ENCODE measurements around the gene DLG2. TPM values are rescaled to one million over a fixed set of nuclear protein-coding genes. Genes with fewer than 3 reads are reported as not detected.
"Not testable (repeated sequence)": the region's sequence is repeated elsewhere in the genome, so short reads cannot be mapped to it uniquely, and the experiment has no call there.

The DLG2 gene
- total RNA-seq, 2 experiments from 2014 or later: 1.3 to 1.7 TPM

- H3K4me3 Mint-ChIP-seq: peak within 1 kb of the TSS; percentile 94
- H3K9me3 Mint-ChIP-seq: no peaks in the 10 kb centered on the region
- H3K27ac Mint-ChIP-seq: peak within 1 kb of the TSS; percentile 88
- ChIA-PET CTCF (interaction anchor here (0.6 to 2.9 kb wide), 8 partner anchors 9 to 565 kb away, joined by 3 to 12 read pairs (median 4); partner anchors contain the start of genes CCDC83 and TMEM126A), POLR2A (interaction anchor here (0.7 to 5.9 kb wide), 25 partner anchors 8 to 1178 kb away, joined by 3 to 88 read pairs (median 4); partner anchors contain the start of genes CCDC83, CREBZF, EED and PICALM)
- H3K27me3 Mint-ChIP-seq: peaks cover 2% of the 10 kb centered on the region
- peak; percentile 97 for DNase-seq
- H3K36me3 Mint-ChIP-seq (ENCODE audit: low read depth): peaks cover 20% of the 10 kb centered on the region
- H3K4me1 Mint-ChIP-seq: peaks cover 42% of the 10 kb centered on the region
Measured at GRCh38 chr11:85627998-85628770, 1.0 kb upstream of the DLG2 start, which contains the start of gene TMEM126B. Gene TMEM126B, plus strand, starts transcription at chr11:85628593. Its CDS starts 15 bp downstream, at chr11:85628608.

DNA sequence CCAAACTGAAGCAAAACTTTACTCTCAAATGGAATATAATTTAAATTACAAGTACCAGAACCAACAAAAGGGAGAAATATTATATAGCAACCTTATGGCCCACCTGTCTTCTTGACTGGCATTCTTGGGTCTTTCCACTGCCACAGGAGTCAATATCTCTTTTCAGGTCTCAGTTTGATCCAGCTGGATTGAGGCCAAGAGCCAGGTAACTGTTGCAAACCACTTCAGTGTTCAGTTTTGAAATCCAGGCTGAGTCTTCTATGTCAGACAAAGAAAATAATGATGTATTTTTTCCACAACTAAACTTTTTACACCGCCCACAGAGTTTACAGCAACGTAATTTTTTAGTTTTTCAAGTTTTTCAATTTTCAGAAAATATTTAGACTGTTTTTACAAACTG is 648 bp downstream of the DLG2 start:
- ChIA-PET CTCF (interaction anchor here (1.3 to 2.9 kb wide), 2 partner anchors 22 to 228 kb away, joined by 5 to 12 read pairs; partner anchors contain the start of genes CCDC83 and TMEM126A), POLR2A (interaction anchor here (1.0 to 5.9 kb wide), 3 partner anchors 11 to 38 kb away, joined by 4 to 88 read pairs (median 45); partner anchors contain the start of genes CREBZF and TMEM126A)
- DNase-seq: no peak
- peaks cover 42% of the 10 kb centered on the region for H3K4me1 Mint-ChIP-seq
- H3K4me3 Mint-ChIP-seq: no peak overlapping the region
- peaks cover 9% of the 10 kb centered on the region for H3K36me3 Mint-ChIP-seq (ENCODE audit: low read depth)
- no peaks in the 10 kb centered on the region for H3K9me3 Mint-ChIP-seq
- H3K27me3 Mint-ChIP-seq: peaks cover 2% of the 10 kb centered on the region
- H3K27ac Mint-ChIP-seq: no peak overlapping the region

- no peaks in the 10 kb centered on the region for H3K36me3 Mint-ChIP-seq (ENCODE audit: low read depth)
- no peak for DNase-seq
- no peaks in the 10 kb centered on the region for H3K27me3 Mint-ChIP-seq
- CTCF ChIA-PET: interaction anchor here (1.5 kb wide), 1 partner anchor 154 kb away, joined by 3 read pairs; no protein-coding TSS in a partner anchor
- H3K4me1 Mint-ChIP-seq: peaks cover 10% of the 10 kb centered on the region
- POLR2A ChIA-PET: interaction anchor here (1.1 to 1.3 kb wide), 2 partner anchors 8 to 28 kb away, joined by 3 to 4 read pairs; partner anchors contain the start of genes TMEM126A and TMEM126B
- no peak overlapping the region for H3K27ac Mint-ChIP-seq
- no peak overlapping the region for H3K4me3 Mint-ChIP-seq
- no peaks in the 10 kb centered on the region for H3K9me3 Mint-ChIP-seq
Measured at GRCh38 chr11:85620256-85620655, 6.9 kb downstream of the DLG2 start.

- ChIA-PET CTCF (interaction anchor here (1.5 kb wide), 1 partner anchor 155 kb away, joined by 3 read pairs; no protein-coding TSS in a partner anchor), POLR2A (interaction anchor here (1.1 kb wide), 1 partner anchor 9 kb away, joined by 3 read pairs; the partner anchor contains the start of gene TMEM126B)
Measured at GRCh38 chr11:85619499-85619898, 7.6 kb downstream of the DLG2 start.

DNA sequence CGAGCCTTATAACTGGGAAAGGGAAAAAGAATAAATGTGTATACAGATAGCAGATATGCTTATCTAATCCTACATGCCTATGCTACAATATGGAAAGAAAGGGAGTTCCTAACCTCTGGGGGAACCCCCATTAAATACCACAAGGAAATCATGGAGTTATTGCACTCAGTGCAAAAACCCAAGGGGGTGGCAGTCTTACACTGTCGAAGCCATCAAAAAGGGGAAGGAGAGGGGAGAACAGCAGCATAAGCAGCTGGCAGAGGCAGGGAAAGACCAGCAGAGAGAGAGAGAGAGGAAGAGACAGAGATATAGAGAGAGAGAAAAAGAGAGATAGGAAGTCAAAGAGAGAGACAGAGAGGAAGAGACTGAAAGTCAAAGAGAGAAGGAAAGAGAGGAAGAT is 15.5 kb downstream of the DLG2 start:
- CTCF ChIA-PET; H3K36me3 Mint-ChIP-seq (ENCODE audit: low read depth); DNase-seq; H3K4me1 Mint-ChIP-seq; H3K9me3 Mint-ChIP-seq; H3K27me3 Mint-ChIP-seq; H3K4me3 Mint-ChIP-seq; H3K27ac Mint-ChIP-seq; POLR2A ChIA-PET: not testable (repeated sequence)

More at GRCh38 chr11:85619499-85619898, 7.6 kb downstream of the DLG2 start:
- Mint-ChIP-seq H3K9me3 (no peaks in the 10 kb centered on the region), H3K36me3 (ENCODE audit: low read depth) (no peaks in the 10 kb centered on the region), H3K27ac (no peak overlapping the region), H3K4me1 (peaks cover 8% of the 10 kb centered on the region), H3K27me3 (no peaks in the 10 kb centered on the region), H3K4me3 (no peak overlapping the region)
- DNase-seq: no peak

GRCh38 chr11:85609286-85609685 is 17.9 kb downstream of the DLG2 start:
- CTCF ChIA-PET; POLR2A ChIA-PET; DNase-seq; H3K27me3 Mint-ChIP-seq; H3K36me3 Mint-ChIP-seq (ENCODE audit: low read depth); H3K27ac Mint-ChIP-seq; H3K9me3 Mint-ChIP-seq; H3K4me3 Mint-ChIP-seq; H3K4me1 Mint-ChIP-seq: not testable (repeated sequence)

GRCh38 chr11:85608621-85609020 is 18.5 kb downstream of the DLG2 start:
- H3K36me3 Mint-ChIP-seq (ENCODE audit: low read depth); H3K27ac Mint-ChIP-seq; DNase-seq; H3K27me3 Mint-ChIP-seq; H3K4me3 Mint-ChIP-seq; POLR2A ChIA-PET; H3K9me3 Mint-ChIP-seq; H3K4me1 Mint-ChIP-seq: not testable (repeated sequence)
- CTCF ChIA-PET: interaction anchor here (0.7 kb wide), 1 partner anchor 258 kb away, joined by 3 read pairs; no protein-coding TSS in a partner anchor

DNA sequence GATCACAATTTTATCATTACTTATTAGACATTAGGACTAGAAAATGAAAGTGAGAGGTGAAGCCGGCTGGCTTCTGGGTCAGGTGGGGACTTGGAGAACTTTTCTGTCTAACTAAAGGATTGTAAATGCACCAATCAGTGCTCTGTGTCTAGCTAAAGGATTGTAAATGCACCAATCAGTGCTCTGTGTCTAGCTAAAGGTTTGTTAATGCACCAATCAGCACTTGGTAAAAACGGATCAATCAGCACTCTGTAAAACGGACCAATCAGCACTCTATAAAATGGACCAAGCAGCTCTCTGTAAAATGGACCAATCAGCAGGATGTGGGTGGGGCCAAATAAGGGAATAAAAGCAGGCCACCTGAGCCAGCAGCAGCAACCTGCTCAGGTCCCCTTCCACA is 20.9 kb downstream of the DLG2 start:
- DNase-seq; H3K27me3 Mint-ChIP-seq; H3K4me3 Mint-ChIP-seq; POLR2A ChIA-PET; H3K27ac Mint-ChIP-seq; CTCF ChIA-PET; H3K36me3 Mint-ChIP-seq (ENCODE audit: low read depth); H3K4me1 Mint-ChIP-seq; H3K9me3 Mint-ChIP-seq: not testable (repeated sequence)

DNA sequence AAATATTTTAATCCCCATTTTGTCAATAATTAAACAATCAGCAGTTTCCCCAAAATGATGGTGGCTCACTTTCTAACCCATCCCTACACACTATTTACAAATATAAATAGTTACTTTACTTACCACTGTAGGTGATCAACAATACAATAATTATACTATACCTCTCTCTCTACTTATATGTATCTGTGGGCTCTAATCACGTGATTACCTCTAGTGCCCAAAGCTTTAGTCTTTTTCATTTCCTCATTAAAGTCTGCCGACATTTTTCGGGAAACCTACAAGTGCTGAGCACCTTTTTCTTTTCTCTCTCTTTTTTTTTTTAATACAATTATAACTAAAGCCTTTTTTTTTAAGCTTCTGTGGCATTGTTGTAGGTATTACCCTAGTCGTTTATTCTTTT is 23.9 kb downstream of the DLG2 start:
- no peaks in the 10 kb centered on the region for H3K36me3 Mint-ChIP-seq (ENCODE audit: low read depth)
- H3K4me3 Mint-ChIP-seq: no peak overlapping the region
- no peak overlapping the region for H3K27ac Mint-ChIP-seq
- no peak for DNase-seq
- ChIA-PET CTCF (no interaction called here), POLR2A (no interaction called here)
- H3K4me1 Mint-ChIP-seq: no peaks in the 10 kb centered on the region
- peaks cover 9% of the 10 kb centered on the region for H3K27me3 Mint-ChIP-seq
- H3K9me3 Mint-ChIP-seq: peaks cover 3% of the 10 kb centered on the region

DNA sequence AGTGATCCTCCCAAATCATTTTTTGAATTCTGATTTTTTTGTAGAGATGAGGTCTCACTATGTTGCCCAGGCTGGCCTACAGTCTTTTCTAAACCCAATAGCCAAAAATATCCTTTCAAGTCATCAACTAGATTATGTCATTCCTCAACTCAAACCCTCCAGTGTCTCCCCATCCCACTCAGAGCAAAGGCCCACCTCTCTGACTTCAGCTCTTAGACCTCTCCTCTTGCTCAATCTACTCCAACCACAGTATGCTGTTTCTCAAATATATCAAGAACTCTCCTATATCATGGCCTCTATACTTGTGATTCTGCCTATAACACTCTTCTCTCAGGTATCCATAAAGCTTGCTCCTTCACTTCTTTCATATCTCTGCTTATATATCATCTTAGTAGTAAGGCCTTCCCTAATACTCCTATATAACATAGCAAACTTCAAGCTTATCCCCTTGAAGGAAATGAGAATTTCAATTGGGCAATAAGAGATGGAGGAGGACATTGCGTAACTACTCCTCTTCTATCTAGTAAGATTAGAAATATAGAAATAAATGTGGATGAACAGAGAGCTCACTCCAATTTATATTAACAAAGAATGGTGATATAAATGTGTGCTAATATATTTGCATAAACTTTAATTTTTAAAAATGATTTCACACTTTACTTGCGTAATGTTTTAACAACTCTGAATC is 24.5 kb downstream of the DLG2 start:
- Mint-ChIP-seq H3K27me3 (peaks cover 9% of the 10 kb centered on the region), H3K9me3 (peaks cover 3% of the 10 kb centered on the region), H3K4me1 (no peaks in the 10 kb centered on the region), H3K4me3 (no peak overlapping the region), H3K27ac (no peak overlapping the region), H3K36me3 (ENCODE audit: low read depth) (no peaks in the 10 kb centered on the region)
- POLR2A ChIA-PET: no interaction called here
- CTCF ChIA-PET: no interaction called here
- DNase-seq: no peak

DNA sequence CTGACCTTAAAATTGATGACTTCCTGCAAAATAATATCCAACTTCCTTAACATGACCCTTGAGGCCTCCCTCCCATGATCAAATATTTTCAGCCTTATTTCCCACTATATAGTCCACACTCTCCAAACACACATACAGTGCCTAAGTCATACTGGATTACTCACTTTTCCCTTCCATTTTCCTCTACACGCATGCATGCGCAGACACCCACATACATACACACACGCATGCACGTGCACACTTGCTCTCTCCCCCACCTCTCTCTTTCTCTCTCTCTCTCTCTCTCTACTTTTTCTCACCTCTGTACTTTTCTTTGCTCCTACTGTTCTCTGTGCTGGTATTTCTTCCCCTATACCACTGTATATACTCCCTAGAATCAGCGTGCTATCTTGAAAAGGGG is 28.1 kb downstream of the DLG2 start:
- Mint-ChIP-seq H3K9me3 (no peaks in the 10 kb centered on the region), H3K27me3 (peaks cover 6% of the 10 kb centered on the region), H3K4me3 (no peak overlapping the region), H3K27ac (no peak overlapping the region), H3K4me1 (no peaks in the 10 kb centered on the region), H3K36me3 (ENCODE audit: low read depth) (no peaks in the 10 kb centered on the region)
- POLR2A ChIA-PET: no interaction called here
- DNase-seq: no peak
- CTCF ChIA-PET: no interaction called here

DNA sequence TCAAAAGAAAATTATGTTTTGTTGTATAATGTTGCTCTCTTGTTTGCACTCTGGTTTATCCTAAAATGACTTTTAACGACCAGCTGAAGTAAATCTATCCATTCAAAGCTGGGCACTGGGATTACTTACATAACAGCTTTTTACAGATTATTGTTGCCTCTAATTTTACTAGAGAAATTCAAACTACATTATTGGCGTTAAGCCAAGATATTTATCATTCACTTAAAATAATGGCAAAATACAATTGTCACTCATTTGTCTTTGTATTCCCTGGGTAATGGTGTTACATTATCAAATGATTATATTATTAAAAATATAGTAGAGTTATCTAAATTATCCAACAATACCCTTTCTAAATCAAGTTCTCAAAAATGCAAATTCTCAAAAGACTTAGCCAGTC is 30.3 kb downstream of the DLG2 start:
- Mint-ChIP-seq H3K4me3 (no peak overlapping the region), H3K27ac (no peak overlapping the region), H3K36me3 (ENCODE audit: low read depth) (no peaks in the 10 kb centered on the region), H3K9me3 (no peaks in the 10 kb centered on the region), H3K27me3 (peaks cover 9% of the 10 kb centered on the region), H3K4me1 (no peaks in the 10 kb centered on the region)
- ChIA-PET CTCF (interaction anchor here (1.6 kb wide), 1 partner anchor 258 kb away, joined by 5 read pairs; the partner anchor contains the start of gene CCDC83), POLR2A (no interaction called here)
- DNase-seq: no peak

DNA sequence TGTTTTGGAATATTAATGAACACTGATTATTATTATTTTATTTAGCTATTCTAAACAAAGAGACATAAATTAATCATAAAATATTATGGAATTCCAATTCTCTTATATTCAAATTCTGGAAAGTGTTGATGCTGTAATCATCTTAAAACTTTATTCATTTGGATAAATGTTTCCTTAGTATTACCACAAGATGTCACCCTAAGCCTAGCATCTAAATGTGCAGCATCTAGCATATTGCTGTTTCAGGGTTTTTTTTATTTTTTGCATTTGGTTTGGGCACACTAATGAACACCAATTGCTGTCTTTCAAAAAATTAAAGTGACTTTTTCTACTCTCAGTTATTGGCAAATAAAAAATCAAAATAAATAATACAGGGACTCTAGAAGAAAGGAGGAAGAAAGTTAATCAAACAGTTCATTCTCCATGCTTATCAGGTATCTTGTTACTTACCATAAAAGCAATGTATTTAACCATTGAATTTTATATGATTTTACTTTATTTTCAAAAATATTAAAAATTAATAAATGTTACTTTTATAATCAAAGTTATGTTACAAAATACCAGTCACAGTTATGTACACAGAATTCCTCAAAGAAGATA is 31.8 kb downstream of the DLG2 start:
- no peaks in the 10 kb centered on the region for H3K36me3 Mint-ChIP-seq (ENCODE audit: low read depth)
- CTCF ChIA-PET: interaction anchor here (0.7 to 1.1 kb wide), 5 partner anchors 260 to 1812 kb away, joined by 3 to 6 read pairs (median 4); partner anchors contain the start of gene CCDC83
- H3K9me3 Mint-ChIP-seq: no peaks in the 10 kb centered on the region
- POLR2A ChIA-PET: no interaction called here
- peaks cover 10% of the 10 kb centered on the region for H3K27me3 Mint-ChIP-seq
- DNase-seq: no peak
- H3K4me1 Mint-ChIP-seq: no peaks in the 10 kb centered on the region
- H3K27ac Mint-ChIP-seq: no peak overlapping the region
- no peak overlapping the region for H3K4me3 Mint-ChIP-seq

All from activated CD4-positive, alpha-beta memory T cell treated with anti-CD3 and anti-CD28 coated beads, Interleukin-2, amount 10 ng/mL, durations not matched to agents 7 days and 5 days (primary cell).